ENCODE measurements around the gene RNF14.
"Not testable (repeated sequence)": the region's sequence is repeated elsewhere in the genome, so short reads cannot be mapped to it uniquely, and the experiment has no call there.

The RNF14 gene

DNA sequence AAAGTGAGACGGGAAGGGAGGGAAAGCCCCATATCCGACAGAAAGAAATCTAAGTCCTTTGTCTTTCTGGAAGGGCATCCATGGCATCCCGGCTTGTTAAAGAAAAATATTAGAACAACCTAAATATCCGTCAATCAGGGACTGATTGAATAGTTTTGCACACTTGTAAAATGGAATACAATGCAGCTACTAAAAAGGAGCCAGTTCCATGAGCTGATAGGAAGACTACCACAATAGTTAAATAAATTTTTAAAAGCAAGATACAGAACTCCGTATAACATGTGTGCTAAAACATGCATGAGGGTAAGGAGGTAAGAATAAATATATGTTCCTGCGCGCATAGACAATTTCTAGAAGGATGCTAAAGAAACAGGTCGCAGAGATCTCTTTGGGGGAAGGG lies 56.7 kb downstream of the RNF14 start:
- no peak overlapping the region for H3K9ac ChIP-seq (ENCODE audit: low read length)
- no peaks in the 10 kb centered on the region for H3K4me1 ChIP-seq (ENCODE audit: insufficient read depth, low read length)
- peak overlapping the region in 1 of 2 donors; percentile 58 for H3K4me3 ChIP-seq (ENCODE audit: low read depth in 1 of 2, low read length in 2 of 2)
- H3K27me3 ChIP-seq (ENCODE audit: control insufficient read depth in 1 of 2, insufficient read depth in 2 of 2, low read length in 2 of 2) = no peaks in the 10 kb centered on the region
- no peak overlapping the region for H3K27ac ChIP-seq (ENCODE audit: low read depth, low read length)
- no peaks in the 10 kb centered on the region for H3K9me3 ChIP-seq (ENCODE audit: low read length)
- no peaks in the 10 kb centered on the region for H3K36me3 ChIP-seq (ENCODE audit: insufficient read depth, low read length)

DNA sequence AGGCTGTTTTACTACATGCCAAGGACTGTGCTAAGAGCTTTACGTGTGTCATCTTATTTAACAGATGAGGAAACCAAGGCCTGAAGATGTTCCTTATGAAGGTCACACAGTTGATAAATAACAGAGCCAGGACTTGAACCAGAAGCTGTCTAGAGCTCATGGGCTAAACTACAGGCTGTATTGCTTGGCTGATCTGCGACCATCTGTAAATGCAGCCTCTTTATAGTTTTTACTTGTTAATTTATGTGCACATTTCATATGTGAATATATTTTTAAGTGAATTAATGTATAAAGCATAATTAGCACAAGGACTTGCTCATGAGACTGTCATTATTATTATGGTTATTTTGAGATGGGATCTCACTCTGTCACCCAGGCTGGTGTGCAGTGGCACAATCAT lies 63.2 kb downstream of the RNF14 start:
- Histone ChIP-seq H3K27ac (ENCODE audit: low read depth, low read length) (no peak overlapping the region), H3K4me3 (ENCODE audit: low read depth in 1 of 2, low read length in 2 of 2) (no peak overlapping the region), H3K36me3 (ENCODE audit: insufficient read depth, low read length) (no peaks in the 10 kb centered on the region), H3K9ac (ENCODE audit: low read length) (no peak overlapping the region), H3K27me3 (ENCODE audit: control insufficient read depth in 1 of 2, insufficient read depth in 2 of 2, low read length in 2 of 2) (no peaks in the 10 kb centered on the region), H3K4me1 (ENCODE audit: insufficient read depth, low read length) (no peaks in the 10 kb centered on the region), H3K9me3 (ENCODE audit: low read length) (no peaks in the 10 kb centered on the region)

DNA sequence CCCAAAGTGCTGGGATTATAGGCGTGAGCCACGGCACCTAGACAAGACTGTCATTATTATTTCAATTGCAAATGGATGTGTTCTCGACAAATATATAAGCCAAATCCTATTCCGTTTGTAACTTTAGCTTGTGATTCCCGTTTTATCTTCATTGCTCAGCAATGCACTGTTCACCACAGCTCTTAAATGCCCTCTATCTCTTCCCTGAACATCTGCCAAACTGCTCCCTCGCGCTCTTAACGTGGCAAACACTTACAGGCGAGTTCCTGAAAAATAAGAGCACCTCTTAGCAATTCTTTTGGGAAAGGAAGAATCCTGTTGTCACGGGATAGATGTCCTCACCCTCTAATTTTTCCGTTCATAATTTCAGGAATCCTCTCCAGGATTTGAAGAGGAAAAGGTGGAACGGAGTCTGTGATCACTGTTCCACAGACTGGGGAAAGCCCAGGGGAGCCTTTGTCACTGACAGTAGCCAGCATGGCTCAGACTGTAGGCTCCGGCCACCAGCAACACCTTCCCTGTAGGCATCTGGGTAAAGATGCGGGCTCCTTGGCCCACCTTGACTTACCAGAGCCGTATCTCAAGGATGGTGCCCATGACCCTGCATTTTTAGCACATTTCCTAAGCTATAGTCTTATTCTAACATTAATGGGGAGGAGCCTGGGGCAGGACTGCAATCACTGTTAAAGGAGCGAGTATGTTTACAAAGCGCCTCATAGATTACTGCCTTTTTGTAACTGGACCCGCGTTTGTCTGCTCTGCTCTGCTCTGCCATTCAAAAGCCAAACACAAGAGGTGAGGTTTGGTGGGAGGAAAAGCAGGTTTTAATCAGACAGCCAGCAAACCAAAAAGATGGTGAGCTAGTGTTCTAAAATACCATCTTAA lies 64.1 kb downstream of the RNF14 start:
- H3K9me3 ChIP-seq (ENCODE audit: low read length) = no peaks in the 10 kb centered on the region
- H3K27me3 ChIP-seq (ENCODE audit: control insufficient read depth in 1 of 2, insufficient read depth in 2 of 2, low read length in 2 of 2) = no peaks in the 10 kb centered on the region
- H3K27ac ChIP-seq (ENCODE audit: low read depth, low read length) = no peak overlapping the region
- H3K4me3 ChIP-seq (ENCODE audit: low read depth in 1 of 2, low read length in 2 of 2) = no peak overlapping the region
- no peaks in the 10 kb centered on the region for H3K4me1 ChIP-seq (ENCODE audit: insufficient read depth, low read length)
- no peaks in the 10 kb centered on the region for H3K36me3 ChIP-seq (ENCODE audit: insufficient read depth, low read length)
- no peak overlapping the region for H3K9ac ChIP-seq (ENCODE audit: low read length)

DNA sequence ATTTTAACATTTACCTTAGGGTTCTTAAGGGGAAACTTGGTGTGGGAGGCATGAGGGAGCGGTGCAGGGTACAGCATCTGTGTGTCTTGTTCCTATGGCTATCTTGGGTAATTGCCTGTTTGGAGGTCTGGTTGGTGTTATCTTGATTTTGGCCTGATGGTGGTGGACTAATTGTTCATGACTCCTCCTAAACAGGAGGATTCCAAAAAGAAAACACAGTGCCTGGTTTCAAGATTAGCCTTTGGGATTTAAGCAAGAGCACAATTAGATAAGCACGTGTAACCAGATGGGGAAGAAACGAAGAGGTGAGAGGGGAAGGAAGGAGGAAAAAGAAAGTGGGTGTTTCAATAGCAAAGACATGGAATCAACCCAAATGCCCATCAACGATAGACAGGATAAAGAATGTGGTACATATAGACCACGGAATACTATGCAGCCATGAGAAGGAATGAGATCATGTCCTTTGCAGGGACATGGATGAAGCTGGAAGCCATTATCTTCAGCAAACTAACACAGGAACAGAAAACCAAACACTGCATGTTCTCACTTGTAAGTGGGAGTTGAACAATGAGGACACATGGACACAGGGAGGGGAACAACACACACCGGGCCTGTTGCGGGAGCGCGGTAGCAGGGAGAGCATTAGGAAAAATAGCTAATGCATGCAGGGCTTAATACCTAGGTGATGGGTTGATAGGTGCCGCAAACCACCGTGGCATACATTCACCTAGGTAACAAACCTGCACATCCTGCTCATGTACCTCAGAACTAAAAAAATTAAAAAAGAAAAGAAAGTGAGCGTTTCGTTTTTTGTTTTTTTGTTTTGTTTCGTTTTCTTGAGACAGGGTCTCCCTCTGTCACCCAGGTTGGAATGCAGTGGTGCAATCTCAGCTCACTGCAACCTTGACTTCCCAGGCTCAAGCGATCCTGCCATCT lies 65.0 kb downstream of the RNF14 start:
- not testable (repeated sequence) for H3K27me3 ChIP-seq (ENCODE audit: control insufficient read depth in 1 of 2, insufficient read depth in 2 of 2, low read length in 2 of 2); H3K4me1 ChIP-seq (ENCODE audit: insufficient read depth, low read length); H3K9me3 ChIP-seq (ENCODE audit: low read length); H3K4me3 ChIP-seq (ENCODE audit: low read depth in 1 of 2, low read length in 2 of 2); H3K27ac ChIP-seq (ENCODE audit: low read depth, low read length); H3K9ac ChIP-seq (ENCODE audit: low read length); H3K36me3 ChIP-seq (ENCODE audit: insufficient read depth, low read length)

DNA sequence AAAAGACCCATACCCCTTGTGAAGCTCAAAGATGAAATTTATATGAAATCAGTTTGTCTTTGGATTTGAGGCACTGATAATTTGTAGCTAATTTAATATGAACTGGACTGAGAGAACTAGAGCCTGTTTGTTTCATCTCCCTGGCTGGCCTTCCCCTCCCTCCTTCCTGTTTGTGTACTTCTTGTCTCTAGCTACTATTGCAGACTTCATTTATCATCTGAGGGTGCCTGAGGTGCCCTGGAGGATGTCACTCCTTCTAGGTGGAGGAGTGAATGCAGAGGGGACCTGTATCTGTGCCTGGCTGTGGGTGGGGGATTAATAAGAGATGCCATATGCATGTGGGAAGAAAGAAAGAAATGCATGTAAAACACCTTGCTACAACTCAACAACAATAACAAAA lies 66.1 kb downstream of the RNF14 start:
- no peaks in the 10 kb centered on the region for H3K27me3 ChIP-seq (ENCODE audit: control insufficient read depth in 1 of 2, insufficient read depth in 2 of 2, low read length in 2 of 2)
- no peaks in the 10 kb centered on the region for H3K36me3 ChIP-seq (ENCODE audit: insufficient read depth, low read length)
- H3K4me3 ChIP-seq (ENCODE audit: low read depth in 1 of 2, low read length in 2 of 2) = no peak overlapping the region
- no peak overlapping the region for H3K27ac ChIP-seq (ENCODE audit: low read depth, low read length)
- H3K9me3 ChIP-seq (ENCODE audit: low read length) = no peaks in the 10 kb centered on the region
- H3K4me1 ChIP-seq (ENCODE audit: insufficient read depth, low read length) = no peaks in the 10 kb centered on the region
- no peak overlapping the region for H3K9ac ChIP-seq (ENCODE audit: low read length)

DNA sequence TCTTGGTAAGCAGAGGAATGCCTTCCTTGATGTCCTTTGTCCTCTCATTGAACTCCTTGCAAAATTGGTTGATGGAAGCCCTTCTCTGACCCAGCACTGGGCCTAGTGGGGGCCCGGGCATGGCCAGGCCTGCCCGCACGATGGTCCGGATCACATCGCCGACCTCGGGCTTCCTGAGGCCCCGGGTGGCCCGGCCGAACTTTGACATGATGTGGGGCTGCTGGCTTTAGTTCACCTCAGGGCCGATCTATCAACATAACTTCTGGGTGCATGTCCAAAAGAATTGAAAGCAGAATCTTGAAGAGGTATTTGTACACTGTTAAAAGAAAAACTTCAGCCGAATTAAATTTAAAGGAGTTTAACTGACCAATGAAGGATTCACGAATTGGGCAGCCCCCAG lies 68.0 kb downstream of the RNF14 start:
- Histone ChIP-seq H3K4me3 (ENCODE audit: low read depth in 1 of 2, low read length in 2 of 2) (no peak overlapping the region), H3K27ac (ENCODE audit: low read depth, low read length) (no peak overlapping the region), H3K36me3 (ENCODE audit: insufficient read depth, low read length) (no peaks in the 10 kb centered on the region), H3K4me1 (ENCODE audit: insufficient read depth, low read length) (no peaks in the 10 kb centered on the region), H3K9me3 (ENCODE audit: low read length) (no peaks in the 10 kb centered on the region), H3K9ac (ENCODE audit: low read length) (no peak overlapping the region), H3K27me3 (ENCODE audit: control insufficient read depth in 1 of 2, insufficient read depth in 2 of 2, low read length in 2 of 2) (no peaks in the 10 kb centered on the region)

DNA sequence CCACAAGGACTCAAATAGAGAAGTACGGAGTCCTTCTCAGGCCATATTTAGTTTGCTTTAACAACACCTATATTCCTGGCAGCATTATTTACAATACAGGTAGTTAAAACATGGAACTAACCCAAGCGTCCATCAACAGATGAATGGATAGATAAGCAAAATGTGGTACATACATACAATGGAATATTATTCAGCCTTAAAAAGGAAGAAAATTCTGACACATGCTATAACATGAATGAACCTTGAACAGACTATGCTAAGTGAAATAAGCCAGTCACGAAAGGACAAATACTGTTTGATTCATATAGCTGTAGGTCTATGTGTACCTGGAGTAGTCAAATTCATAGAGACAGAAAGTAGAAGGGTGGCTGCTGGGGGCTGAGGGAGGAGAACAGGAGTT lies 68.7 kb downstream of the RNF14 start:
- H3K4me3 ChIP-seq (ENCODE audit: low read depth in 1 of 2, low read length in 2 of 2); H3K4me1 ChIP-seq (ENCODE audit: insufficient read depth, low read length); H3K27ac ChIP-seq (ENCODE audit: low read depth, low read length); H3K9me3 ChIP-seq (ENCODE audit: low read length); H3K36me3 ChIP-seq (ENCODE audit: insufficient read depth, low read length); H3K27me3 ChIP-seq (ENCODE audit: control insufficient read depth in 1 of 2, insufficient read depth in 2 of 2, low read length in 2 of 2); H3K9ac ChIP-seq (ENCODE audit: low read length): not testable (repeated sequence)

DNA sequence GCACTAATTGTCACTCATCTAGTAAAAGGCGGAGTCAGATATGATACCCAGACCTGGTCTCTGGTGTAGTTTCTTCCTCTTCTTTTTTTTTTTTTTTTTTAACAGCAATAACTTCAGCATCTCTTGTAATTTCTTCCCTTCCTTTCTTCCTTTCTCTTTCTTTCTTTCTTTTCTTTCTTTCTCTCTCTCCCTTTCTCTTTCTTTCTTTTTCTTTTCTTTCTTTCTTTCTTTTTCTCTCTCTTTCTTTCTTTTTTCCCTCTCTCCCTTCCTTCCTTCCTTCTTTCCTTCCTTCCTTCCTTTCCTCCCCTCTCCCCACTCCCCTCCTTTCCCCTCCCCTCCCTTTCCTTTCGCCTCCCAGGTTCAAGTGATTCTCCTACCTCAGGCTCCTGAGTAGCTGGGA lies 69.8 kb downstream of the RNF14 start:
- Histone ChIP-seq H3K27me3 (ENCODE audit: control insufficient read depth in 1 of 2, insufficient read depth in 2 of 2, low read length in 2 of 2) (no peaks in the 10 kb centered on the region), H3K36me3 (ENCODE audit: insufficient read depth, low read length) (no peaks in the 10 kb centered on the region), H3K27ac (ENCODE audit: low read depth, low read length) (no peak overlapping the region), H3K4me3 (ENCODE audit: low read depth in 1 of 2, low read length in 2 of 2) (no peak overlapping the region), H3K9ac (ENCODE audit: low read length) (no peak overlapping the region), H3K4me1 (ENCODE audit: insufficient read depth, low read length) (no peaks in the 10 kb centered on the region), H3K9me3 (ENCODE audit: low read length) (no peaks in the 10 kb centered on the region)
